IPS DF 4.7 (cell line): ENCODE results near the gene STX11.

Source experiments
- DNase-seq: peaks from one replicate; pipeline ENCODE4 v3.0.0-alpha.2; 2013; ENCODE audit warnings: low spot score; ENCODE audit errors: extremely low read depth

The STX11 gene

DNA sequence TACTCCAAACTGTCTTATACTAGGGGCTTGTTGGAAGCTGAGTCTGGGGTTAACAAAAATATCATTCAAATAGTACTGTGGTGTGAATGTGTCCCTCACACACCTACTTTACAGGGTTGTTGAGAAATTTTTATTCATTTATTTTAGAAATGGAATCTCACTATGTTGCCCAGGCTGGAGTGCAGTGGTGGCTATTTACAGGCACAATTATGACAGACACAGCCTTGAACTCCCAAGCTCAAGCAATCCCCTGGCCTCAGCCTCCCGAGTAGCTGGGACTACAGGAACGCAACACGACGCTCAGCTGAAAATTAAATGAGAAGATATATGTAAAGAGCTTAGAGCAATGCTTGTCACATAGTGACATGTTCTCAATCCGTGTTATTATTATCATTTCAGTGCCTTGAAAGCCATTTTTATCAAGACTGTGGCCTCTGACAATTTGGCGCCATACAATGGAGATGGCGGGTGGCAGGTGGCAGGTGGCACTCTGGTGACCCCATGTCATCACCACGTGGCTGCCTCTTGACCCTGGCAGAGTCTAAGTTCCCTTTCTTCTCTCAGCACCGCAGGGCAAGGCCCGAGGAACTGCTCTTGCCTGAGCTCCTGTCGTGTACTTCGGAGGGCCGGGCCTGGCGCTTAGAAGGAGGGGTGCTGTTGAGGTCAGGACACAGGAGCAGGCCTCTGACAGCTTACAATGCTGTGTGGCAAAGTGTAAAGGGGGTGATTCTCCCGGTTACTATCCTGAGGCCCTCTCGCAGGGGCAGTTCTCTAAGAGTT is 64.5 kb downstream of the STX11 start:
- no peak for DNase-seq

- DNase-seq, result no peak
Observed at GRCh38 chr6:144215402-144215931, 65.2 kb downstream of the STX11 start.

DNA sequence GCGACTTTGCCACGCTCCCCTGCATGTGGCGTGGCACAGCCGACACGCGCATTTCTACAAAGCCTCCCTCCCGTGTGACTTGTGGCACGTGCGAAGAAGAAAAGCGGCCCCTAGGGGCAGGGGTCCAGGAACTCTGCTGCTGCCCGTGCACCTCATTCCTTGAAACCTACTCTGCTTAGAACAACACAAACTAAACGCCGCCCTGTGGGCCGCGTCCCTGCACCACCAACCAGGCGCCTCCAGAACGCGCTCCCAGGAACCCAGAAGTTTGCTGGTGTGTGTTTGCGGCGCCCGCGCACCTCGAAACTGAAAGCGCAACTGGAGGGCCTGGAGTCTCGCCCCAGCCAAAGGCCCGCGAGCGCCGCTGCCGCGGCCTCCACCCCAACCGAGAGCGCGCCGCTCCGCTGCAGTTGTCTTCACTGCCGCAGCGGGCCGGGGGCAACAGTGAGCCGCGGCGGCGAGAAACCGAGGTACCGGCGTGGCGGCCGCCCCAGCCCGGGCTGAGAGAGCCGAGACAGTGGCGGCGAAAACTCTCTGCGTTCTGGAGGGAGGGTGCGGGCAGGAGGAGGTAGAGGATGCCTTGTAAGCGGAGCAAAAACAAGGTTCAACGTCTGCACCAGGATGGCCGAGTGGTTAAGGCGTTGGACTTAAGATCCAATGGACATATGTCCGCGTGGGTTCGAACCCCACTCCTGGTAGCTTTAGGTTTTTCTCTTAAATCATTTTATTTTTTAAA is 65.8 kb downstream of the STX11 start:
- peak; percentile 74 for DNase-seq

DNA sequence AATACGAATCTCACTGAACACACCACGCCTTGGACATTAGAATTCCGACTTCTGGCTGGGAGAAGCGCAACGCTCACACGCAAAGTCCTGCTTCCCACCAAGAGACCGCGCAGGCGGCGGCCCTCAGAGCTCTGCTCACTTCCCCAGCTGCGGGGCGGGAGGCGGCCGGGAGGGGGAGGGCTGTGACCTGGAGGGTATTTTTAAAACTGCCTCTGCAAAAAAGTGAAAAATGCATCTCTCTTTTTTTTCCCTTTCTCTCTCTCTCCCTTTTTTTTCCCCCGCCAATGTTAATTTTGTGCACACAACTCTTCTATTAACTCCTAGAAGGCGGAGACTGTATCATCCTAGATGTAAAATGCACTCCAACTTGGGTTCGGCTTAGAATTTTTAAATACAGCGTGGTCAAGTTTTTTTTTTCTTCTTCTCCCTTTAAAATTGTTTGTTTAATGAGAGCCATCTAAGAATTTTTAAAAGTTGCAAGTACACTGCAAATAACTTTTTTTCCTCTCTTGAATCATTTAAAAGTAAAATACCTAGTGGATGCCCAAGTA is 66.4 kb downstream of the STX11 start:
- no peak for DNase-seq

DNA sequence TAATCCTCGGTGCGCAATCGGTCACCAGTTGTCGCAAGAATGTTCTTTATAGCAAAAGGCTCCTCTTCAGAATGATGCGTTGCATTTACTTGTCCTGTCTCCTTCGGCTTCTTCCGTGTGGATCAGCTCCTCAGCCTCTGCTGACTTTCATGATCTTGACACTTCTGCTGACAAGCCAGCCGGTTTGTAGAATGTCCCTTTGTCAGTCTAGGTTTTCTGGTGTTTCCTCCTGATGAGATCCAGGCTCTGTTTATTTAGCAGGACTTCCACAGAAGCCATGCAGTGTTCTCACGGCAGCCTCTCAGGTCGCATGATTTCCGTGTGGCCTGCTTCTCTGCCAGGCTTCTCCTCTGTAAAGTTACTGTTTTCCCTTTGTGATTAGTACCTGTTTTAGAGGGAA is 66.9 kb downstream of the STX11 start:
- no peak for DNase-seq

DNA sequence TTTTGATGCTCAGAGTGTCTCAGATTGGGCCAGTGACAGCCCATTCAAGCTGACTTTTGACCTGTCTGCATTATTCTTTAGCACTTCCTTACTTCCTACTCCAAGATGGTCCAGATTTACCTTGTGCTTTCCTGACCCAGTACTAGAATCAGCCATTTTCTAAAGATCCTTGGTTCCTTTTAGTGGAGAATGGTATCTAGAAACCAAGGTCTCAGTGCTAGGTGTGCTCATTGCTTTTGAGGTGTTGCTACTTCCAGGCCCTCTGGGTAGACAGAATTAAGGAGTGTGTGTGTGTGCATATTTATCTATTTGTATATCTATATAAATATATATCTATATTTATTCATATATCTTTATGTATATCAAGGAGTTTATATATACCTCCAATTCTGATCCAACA is 67.5 kb downstream of the STX11 start:
- DNase-seq, result no peak

DNA sequence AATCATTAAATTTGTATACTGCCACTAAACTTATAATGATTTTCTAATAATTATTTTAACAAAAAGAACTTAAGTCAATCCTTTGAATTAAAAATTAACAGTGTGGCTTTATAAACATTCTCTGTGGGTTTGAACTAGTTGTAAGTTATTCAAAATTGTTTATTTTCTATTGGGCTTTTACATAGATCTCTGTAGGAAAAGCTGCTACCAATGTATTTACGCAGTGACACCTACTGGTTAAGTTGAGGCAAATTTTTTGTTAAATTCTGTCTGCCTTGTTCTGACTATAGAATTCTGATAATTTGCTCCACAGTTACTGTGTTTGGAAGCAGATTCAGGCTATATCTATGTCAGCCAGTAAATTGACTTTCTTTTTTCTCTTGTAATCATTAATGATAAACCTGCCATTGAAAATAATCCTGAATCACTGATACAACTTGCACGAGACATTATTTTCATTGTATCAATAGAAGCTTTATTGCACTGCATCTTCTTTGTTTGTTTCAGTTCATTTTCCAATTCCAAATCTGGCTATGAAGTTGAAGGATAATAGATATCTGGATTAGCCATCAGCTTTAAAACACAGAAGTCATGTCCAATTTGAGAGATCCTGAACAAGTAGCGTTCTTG is 68.9 kb downstream of the STX11 start:
- no peak for DNase-seq

DNA sequence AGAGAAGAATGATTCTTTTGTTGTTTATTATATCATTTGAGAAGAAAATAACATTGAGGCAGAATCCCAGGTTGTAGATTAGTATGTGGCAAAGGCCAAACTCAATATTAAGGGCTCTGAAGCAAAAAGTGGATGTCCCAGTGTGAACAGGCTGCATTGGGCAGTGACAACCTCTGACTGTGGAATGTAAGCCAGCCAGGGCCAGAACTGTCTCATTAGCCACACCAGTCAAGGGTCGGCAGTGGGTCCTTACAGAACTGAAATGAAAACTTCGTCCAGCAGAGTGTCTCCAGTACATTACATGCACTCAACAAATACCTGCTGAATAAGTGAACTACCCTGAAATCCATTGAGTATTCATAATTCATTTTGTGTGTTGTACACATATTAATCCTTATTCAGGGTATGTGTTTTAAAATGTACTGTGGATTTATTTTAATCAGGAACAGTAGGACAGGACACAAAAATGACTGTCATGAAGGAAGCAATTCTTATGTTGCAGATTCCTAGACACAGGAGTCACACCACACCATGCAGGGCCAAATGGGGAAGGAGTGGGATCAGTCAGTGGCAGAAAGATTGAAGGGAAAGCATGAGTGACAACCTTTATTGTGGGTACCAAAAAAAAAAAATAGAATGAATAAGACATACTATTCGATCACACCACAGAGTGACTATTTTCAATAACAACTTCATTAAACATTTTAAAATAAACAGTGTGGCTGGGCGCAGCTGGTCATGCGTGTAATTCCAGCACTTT is 69.9 kb downstream of the STX11 start:
- DNase-seq, result no peak

DNA sequence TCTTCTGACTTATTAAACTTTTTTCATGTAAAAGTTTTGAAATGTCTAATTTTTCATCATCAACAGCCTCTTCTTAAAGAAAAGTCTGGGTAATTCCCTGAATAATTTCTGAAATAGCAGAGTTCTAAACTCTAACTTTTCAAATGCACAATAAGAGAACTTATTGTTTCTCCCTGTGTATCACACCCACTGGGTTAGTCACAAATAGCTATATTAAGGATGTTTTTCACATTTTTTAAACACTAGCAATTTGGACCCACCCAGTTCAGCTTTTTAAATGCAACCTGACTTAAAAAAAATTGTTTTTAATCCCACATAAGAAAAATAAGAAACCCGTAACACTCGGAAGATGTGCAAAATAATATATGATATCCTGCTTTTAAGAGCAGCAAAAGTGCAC is 73.4 kb downstream of the STX11 start:
- no peak for DNase-seq

DNA sequence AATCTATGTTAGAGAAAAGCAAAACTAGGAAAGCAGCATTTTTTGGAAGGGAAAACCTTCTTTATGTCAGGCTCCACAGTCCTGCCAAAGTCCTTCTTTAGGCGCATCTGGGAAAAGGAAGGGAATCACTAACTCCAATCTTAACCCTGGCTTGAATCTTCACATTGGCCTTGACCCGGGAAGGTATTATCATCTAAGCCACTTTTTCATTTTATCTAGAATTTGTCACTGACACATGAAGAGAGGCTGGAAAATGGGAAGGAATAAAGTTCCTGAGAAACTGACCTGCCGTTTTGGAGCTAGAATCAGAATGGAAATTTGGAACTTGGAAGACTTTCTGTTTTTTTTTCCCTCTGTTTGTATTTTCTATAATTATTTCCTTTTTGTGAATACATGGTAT is 81.4 kb downstream of the STX11 start:
- DNase-seq, result no peak

DNA sequence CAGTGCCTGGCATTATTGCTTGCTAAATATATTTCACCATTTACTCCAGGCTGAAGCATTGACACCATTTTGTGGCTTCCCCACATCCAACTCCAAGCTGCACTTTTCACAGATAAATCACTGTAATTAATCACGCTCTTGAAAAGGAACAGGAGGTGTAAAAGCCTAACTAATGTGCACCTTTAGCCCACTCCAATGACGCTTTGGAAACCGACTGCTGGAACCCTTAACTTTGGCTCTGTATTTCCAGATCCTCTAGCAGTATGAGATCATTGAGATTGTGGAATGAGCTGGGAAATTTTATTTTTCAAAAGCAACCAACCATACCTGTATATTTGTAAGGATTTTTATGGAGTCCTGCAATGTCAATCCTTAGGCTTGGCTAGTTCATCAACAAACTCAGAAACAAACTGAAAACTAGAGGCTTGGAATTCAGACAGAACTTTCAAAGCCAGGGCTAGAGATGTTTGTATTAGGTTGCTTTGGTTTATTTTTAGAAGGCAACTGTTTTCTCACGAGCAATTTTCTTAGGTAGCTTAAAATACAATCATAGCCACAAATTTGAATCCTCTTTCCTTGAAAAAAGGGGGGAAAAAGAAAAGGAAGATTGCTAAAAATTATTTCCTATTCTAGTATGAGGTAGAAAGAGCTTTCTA is 82.0 kb downstream of the STX11 start:
- DNase-seq, result no peak

DNA sequence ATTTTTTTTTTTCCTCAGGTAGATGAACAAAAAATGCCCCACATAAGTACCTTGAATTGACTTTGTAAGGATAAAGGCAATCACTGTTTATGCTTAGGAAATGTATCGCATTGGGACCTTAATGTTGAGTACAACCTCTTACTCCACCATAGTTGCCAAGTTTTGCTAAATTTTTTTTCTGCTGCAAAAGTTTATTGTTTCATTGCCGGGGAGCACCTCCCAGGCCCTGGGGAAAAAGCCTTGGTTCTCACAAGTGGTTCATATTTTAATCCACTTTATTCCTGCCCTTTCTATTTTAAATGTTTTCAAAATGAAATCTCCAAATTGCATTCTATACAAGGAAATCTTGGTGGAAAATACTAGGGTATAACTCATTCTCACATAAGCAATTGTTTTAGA is 82.5 kb downstream of the STX11 start:
- no peak for DNase-seq

DNA sequence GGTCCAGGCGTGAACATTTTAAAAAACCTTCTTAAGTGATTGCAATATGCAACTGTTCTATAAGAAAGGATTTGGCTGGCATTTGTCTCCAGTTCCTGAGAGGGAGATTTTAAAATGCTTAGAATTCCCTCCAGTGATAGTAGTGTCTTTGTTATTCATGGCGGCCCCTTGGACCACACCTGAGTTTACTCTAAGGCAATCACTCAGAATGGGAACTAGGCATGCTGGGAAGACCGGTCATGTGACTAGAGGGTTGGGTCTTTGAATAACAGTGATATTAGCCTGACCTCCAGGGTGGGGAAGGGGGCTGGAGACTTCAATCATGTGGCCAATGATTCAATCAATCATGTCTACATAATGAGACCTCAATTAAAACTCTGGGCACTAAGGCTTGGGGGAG is 84.1 kb downstream of the STX11 start:
- DNase-seq, result no peak

- no peak for DNase-seq
Observed at GRCh38 chr6:144234935-144235334, 84.6 kb downstream of the STX11 start.
